GM12891 (cell line): ENCODE data around the gene C18orf63.

Source experiments
- PAX5 ChIP-seq: IDR thresholded peaks from 2 replicates; pipeline ENCODE4 v1.6.1; 2011; ENCODE audit warnings: low read length, moderate library complexity, mild to moderate bottlenecking; ENCODE audit not compliant: insufficient read depth, severe bottlenecking
- POLR2A ChIP-seq: IDR thresholded peaks from 2 replicates; pipeline ENCODE4 v1.6.1; 2011; ENCODE audit warnings: low read depth, low read length, control low read depth
- POLR2AphosphoS5 ChIP-seq: IDR thresholded peaks from 2 replicates; pipeline ENCODE4 v1.6.1; 2011; ENCODE audit warnings: low read depth, low read length, control low read depth
- TAF1 ChIP-seq: IDR thresholded peaks from 2 replicates; pipeline ENCODE4 v1.6.1; 2011; ENCODE audit warnings: low read depth, low read length, control low read depth

- TF ChIP-seq POLR2AphosphoS5 (no peak), TAF1 (no peak), POLR2A (no peak), PAX5 (no peak)
Observed at GRCh38 chr18:74400813-74401212, 85.2 kb downstream of the C18orf63 start.
